ENCODE results near the gene DIDO1.

DIDO1 gene

GRCh38 chr20:62966212-62967148, 40.2 kb upstream of the DIDO1 start:
- DNase-seq (ENCODE audit: low read depth): no peak
- no peak for TF ChIP-seq CTCF (IDR thresholded peaks at IDR 0.05; ENCODE audit: control insufficient read depth, insufficient read depth, low read depth, low read length, missing control alignments)
- H3K4me3 ChIP-seq (ENCODE audit: control insufficient read depth, low read depth, low read length): no peak overlapping the region

- no peak overlapping the region for H3K4me3 ChIP-seq (ENCODE audit: control insufficient read depth, low read depth, low read length)
- TF ChIP-seq CTCF (IDR thresholded peaks at IDR 0.05; ENCODE audit: control insufficient read depth, insufficient read depth, low read depth, low read length, missing control alignments): no peak
- DNase-seq (ENCODE audit: low read depth): no peak
Observed at GRCh38 chr20:62965363-62965771, 39.1 kb upstream of the DIDO1 start.

GRCh38 chr20:62964700-62965099, 38.4 kb upstream of the DIDO1 start:
- TF ChIP-seq CTCF (IDR thresholded peaks at IDR 0.05; ENCODE audit: control insufficient read depth, insufficient read depth, low read depth, low read length, missing control alignments): no peak
- DNase-seq (ENCODE audit: low read depth): no peak
- H3K4me3 ChIP-seq (ENCODE audit: control insufficient read depth, low read depth, low read length): no peak overlapping the region

- TF ChIP-seq CTCF (IDR thresholded peaks at IDR 0.05; ENCODE audit: control insufficient read depth, insufficient read depth, low read depth, low read length, missing control alignments): no peak
- DNase-seq (ENCODE audit: low read depth): no peak
- H3K4me3 ChIP-seq (ENCODE audit: control insufficient read depth, low read depth, low read length): no peak overlapping the region
Observed at GRCh38 chr20:62963614-62964397, 37.5 kb upstream of the DIDO1 start.

GRCh38 chr20:62962891-62963613, 36.7 kb upstream of the DIDO1 start:
- TF ChIP-seq CTCF (IDR thresholded peaks at IDR 0.05; ENCODE audit: control insufficient read depth, insufficient read depth, low read depth, low read length, missing control alignments): no peak

GRCh38 chr20:62962221-62962879, 36.0 kb upstream of the DIDO1 start:
- no peak for DNase-seq (ENCODE audit: low read depth)
- H3K4me3 ChIP-seq (ENCODE audit: control insufficient read depth, low read depth, low read length): no peak overlapping the region
- TF ChIP-seq CTCF (IDR thresholded peaks at IDR 0.05; ENCODE audit: control insufficient read depth, insufficient read depth, low read depth, low read length, missing control alignments): no peak

More at GRCh38 chr20:62962891-62963613, 36.7 kb upstream of the DIDO1 start:
- H3K4me3 ChIP-seq (ENCODE audit: control insufficient read depth, low read depth, low read length): no peak overlapping the region
- no peak for DNase-seq (ENCODE audit: low read depth)

All from AG09309 (cell line).